ENCODE results near the gene DNAH7. TPM values are rescaled to one million over a fixed set of nuclear protein-coding genes. Genes with fewer than 3 reads are reported as not detected.

The DNAH7 gene
- total and polyA plus RNA-seq, 10 donors: 0.06 to 1.9 (median 0.33) TPM

GRCh38 chr2:196040218-196040617 lies 28.4 kb downstream of the DNAH7 start:
- no peaks in the 10 kb centered on the region for H3K27me3 ChIP-seq (replicated peaks in 1 of 7)
- H3K27ac ChIP-seq: no peak overlapping the region
- H3K4me3 ChIP-seq: no peak overlapping the region
- no peaks in the 10 kb centered on the region for H3K4me1 ChIP-seq
- DNase-seq: no peak
- H3K9me3 ChIP-seq: peaks cover 0 to 55% (median 44%) of the 10 kb centered on the region in 8 donors
- TF ChIP-seq POLR2A (IDR thresholded peaks at IDR 0.05): no peak
- TF ChIP-seq CTCF (IDR thresholded peaks at IDR 0.05 in 8 of 11, conservative IDR thresholded peaks at IDR 0.05 in 3 of 11): no peak
- no peak for TF ChIP-seq POLR2AphosphoS5 (IDR thresholded peaks at IDR 0.05)
- intact Hi-C loops (cut with DNase I; ENCODE audit: low total_unique reads): no loop called here
- no peaks in the 10 kb centered on the region for H3K36me3 ChIP-seq

- no peak for DNase-seq
- H3K27me3 ChIP-seq (replicated peaks in 1 of 7): no peaks in the 10 kb centered on the region
- H3K4me1 ChIP-seq: no peaks in the 10 kb centered on the region
- no peak for TF ChIP-seq POLR2AphosphoS5 (IDR thresholded peaks at IDR 0.05)
- TF ChIP-seq CTCF (IDR thresholded peaks at IDR 0.05 in 8 of 11, conservative IDR thresholded peaks at IDR 0.05 in 3 of 11): no peak
- no peak for TF ChIP-seq POLR2A (IDR thresholded peaks at IDR 0.05)
- no peaks in the 10 kb centered on the region for H3K36me3 ChIP-seq
- no peak overlapping the region for H3K27ac ChIP-seq
- WGBS, 5 donors: 78 to 98% (median 88%) methylated on average over 1 to 2 of the region's 2 CpGs
- H3K4me3 ChIP-seq: no peak overlapping the region
- H3K9me3 ChIP-seq: peaks cover 0 to 56% (median 44%) of the 10 kb centered on the region in 8 donors
- intact Hi-C loops (cut with DNase I; ENCODE audit: low total_unique reads): no loop called here
These were observed 32.2 kb downstream of the DNAH7 start for GRCh38 chr2:196036442-196036841.

GRCh38 chr2:196018037-196018436 lies 50.6 kb downstream of the DNAH7 start:
- H3K36me3 ChIP-seq: no peaks in the 10 kb centered on the region
- H3K4me3 ChIP-seq: no peak overlapping the region
- WGBS, 5 donors: 74 to 90% (median 77%) methylated on average over 2 of the region's 2 CpGs
- intact Hi-C loops (cut with DNase I; ENCODE audit: low total_unique reads): no loop called here
- peaks cover 0 to 28% (median 14%) of the 10 kb centered on the region in 8 donors for H3K9me3 ChIP-seq
- no peaks in the 10 kb centered on the region for H3K4me1 ChIP-seq
- H3K27me3 ChIP-seq (replicated peaks in 1 of 7): no peaks in the 10 kb centered on the region
- TF ChIP-seq CTCF (IDR thresholded peaks at IDR 0.05 in 8 of 11, conservative IDR thresholded peaks at IDR 0.05 in 3 of 11) (no peak), POLR2AphosphoS5 (IDR thresholded peaks at IDR 0.05) (no peak), POLR2A (IDR thresholded peaks at IDR 0.05) (no peak)
- no peak overlapping the region for H3K27ac ChIP-seq
- no peak for DNase-seq

- H3K4me3 ChIP-seq: no peak overlapping the region
- DNase-seq: no peak
- no peak overlapping the region for H3K27ac ChIP-seq
- H3K36me3 ChIP-seq: no peaks in the 10 kb centered on the region
- intact Hi-C loops (cut with DNase I; ENCODE audit: low total_unique reads): no loop called here
- 74 to 84% (median 80%) methylated on average over 2 of the region's 2 CpGs for WGBS, 5 donors
- TF ChIP-seq POLR2AphosphoS5 (IDR thresholded peaks at IDR 0.05) (no peak), CTCF (IDR thresholded peaks at IDR 0.05 in 8 of 11, conservative IDR thresholded peaks at IDR 0.05 in 3 of 11) (no peak), POLR2A (IDR thresholded peaks at IDR 0.05) (no peak)
- H3K4me1 ChIP-seq: no peaks in the 10 kb centered on the region
- peaks cover 0 to 13% (median 2%) of the 10 kb centered on the region in 8 donors for H3K9me3 ChIP-seq
- no peaks in the 10 kb centered on the region for H3K27me3 ChIP-seq (replicated peaks in 1 of 7)
These were observed 56.3 kb downstream of the DNAH7 start for GRCh38 chr2:196012314-196012713.

All from spleen (tissue), 11 donors.